Erythroblast (primary cell): Measurements from ENCODE around the gene MAP3K4.

ENCODE experiments used
- GATA1 ChIP-seq: IDR thresholded peaks from 2 replicates; pipeline ENCODE4 v1.6.1; 2011; ENCODE audit warnings: low read depth, mild to moderate bottlenecking, control low read depth, low read length, moderate library complexity
- POLR2A ChIP-seq: IDR thresholded peaks from 2 replicates; pipeline ENCODE4 v1.6.1; 2011; ENCODE audit warnings: mild to moderate bottlenecking, low read length

DNA sequence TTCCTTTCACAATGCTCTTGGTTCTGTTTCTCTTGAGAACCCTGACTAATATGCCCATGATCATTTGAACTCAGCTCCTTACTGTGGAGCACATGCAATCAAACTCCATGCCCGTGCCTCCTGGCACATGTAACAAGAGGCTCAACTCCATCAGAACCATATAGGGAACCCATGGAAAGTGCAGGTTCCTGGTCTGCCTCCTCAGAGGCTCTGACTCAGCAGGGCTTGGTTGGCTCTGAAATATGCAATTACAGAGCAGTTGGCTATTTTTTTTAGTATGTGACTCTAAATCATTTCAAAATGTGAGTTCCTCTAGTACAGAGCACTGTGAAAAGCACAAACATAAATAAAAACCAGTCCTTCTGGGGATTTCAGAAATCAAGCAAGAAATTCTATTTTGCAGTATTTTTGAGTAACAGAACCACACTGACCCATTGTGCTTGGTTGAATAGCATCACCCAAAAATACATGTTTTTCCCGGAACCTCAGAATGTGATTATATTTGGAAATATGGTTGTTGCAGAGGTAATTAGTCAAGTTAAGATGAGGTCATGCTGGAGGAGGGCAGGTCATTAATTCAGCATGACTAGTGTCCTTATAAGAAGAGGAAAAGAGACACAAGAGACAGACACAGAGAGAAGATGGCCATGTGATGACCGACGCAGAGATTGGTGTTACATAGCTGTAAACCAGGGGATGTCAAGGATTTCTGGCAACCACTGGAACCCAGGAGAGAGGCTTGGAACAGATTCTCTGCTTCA is 13.2 kb upstream of the MAP3K4 start:
- TF ChIP-seq POLR2A (no peak), GATA1 (no peak)
